Measurements from ENCODE around the gene CDADC1. TPM values are rescaled to one million over a fixed set of nuclear protein-coding genes. Genes with fewer than 3 reads are reported as not detected.

CDADC1 gene
- total and polyA plus RNA-seq, 4 donors: 3.0 to 6.1 (median 4.5) TPM

GRCh38 chr13:49323344-49323743, 75.6 kb downstream of the CDADC1 start:
- 96% methylated on average over 7 of the region's 7 CpGs for WGBS
- peaks cover 0 to 19% (median 15%) of the 10 kb centered on the region in 4 donors for H3K4me1 ChIP-seq (ENCODE audit: control insufficient read depth in 4 of 4, insufficient read depth in 4 of 4, low read length in 3 of 4)
- H3K36me3 ChIP-seq (ENCODE audit: control insufficient read depth in 4 of 4, insufficient read depth in 3 of 4, low read depth in 1 of 4, low read length in 3 of 4): no peaks in the 10 kb centered on the region
- H3K9me3 ChIP-seq (ENCODE audit: control insufficient read depth in 4 of 4, low read length in 3 of 4): no peaks in the 10 kb centered on the region
- H3K27ac ChIP-seq (ENCODE audit: low read depth in 1 of 2, low read length in 2 of 2): no peak overlapping the region
- no peak for DNase-seq (ENCODE audit: low spot score)
- TF ChIP-seq RAD21 (IDR thresholded peaks at IDR 0.05) (no peak), TAF1 (conservative IDR thresholded peaks at IDR 0.05) (no peak), FOXA2 (IDR thresholded peaks at IDR 0.05) (no peak), YY1 (IDR thresholded peaks at IDR 0.05) (no peak), SP1 (IDR thresholded peaks at IDR 0.05) (no peak), CTCF (IDR thresholded peaks at IDR 0.05; ENCODE audit: low read depth, low read length, missing input control) (no peak), GABPA (IDR thresholded peaks at IDR 0.05 in 1 of 2, conservative IDR thresholded peaks at IDR 0.05 in 1 of 2) (no peak), JUND (IDR thresholded peaks at IDR 0.05) (no peak), NR2F2 (IDR thresholded peaks at IDR 0.05) (no peak), ZBTB33 (IDR thresholded peaks at IDR 0.05) (no peak), MAX (IDR thresholded peaks at IDR 0.05) (no peak), HNF4A (conservative IDR thresholded peaks at IDR 0.05) (no peak), REST (IDR thresholded peaks at IDR 0.05) (no peak), EGR1 (IDR thresholded peaks at IDR 0.05; ENCODE audit: low read depth in 2 of 2) (no peak), ATF3 (IDR thresholded peaks at IDR 0.05) (no peak), RXRA (IDR thresholded peaks at IDR 0.05) (no peak), HNF4G (IDR thresholded peaks at IDR 0.05) (no peak), FOXA1 (IDR thresholded peaks at IDR 0.05) (no peak)
- no peak overlapping the region for H3K9ac ChIP-seq (ENCODE audit: low read depth in 1 of 2, low read length in 2 of 2)
- H3K27me3 ChIP-seq (ENCODE audit: control insufficient read depth in 4 of 4, insufficient read depth in 4 of 4, low read length in 3 of 4): no peaks in the 10 kb centered on the region
- H3K4me3 ChIP-seq (ENCODE audit: low read depth in 1 of 3, low read length in 3 of 3): no peak overlapping the region
